GDM1 (cell line): ENCODE results near the gene ZNF19.

Source experiments
- DNase-seq: peaks from one replicate; lab custom pipeline; 2025; lab: John Stamatoyannopoulos, UW

The ZNF19 gene

GRCh38 chr16:71490361-71490760 is 1.2 kb upstream of the ZNF19 start:
- DNase-seq, result no peak

- DNase-seq, result peak; percentile 52
These were observed 4.9 kb downstream of the ZNF19 start for GRCh38 chr16:71484006-71484893.

GRCh38 chr16:71482569-71482968 is 6.6 kb downstream of the ZNF19 start:
- no peak for DNase-seq

- DNase-seq, result no peak
These were observed 8.2 kb downstream of the ZNF19 start for GRCh38 chr16:71480956-71481355.

DNA sequence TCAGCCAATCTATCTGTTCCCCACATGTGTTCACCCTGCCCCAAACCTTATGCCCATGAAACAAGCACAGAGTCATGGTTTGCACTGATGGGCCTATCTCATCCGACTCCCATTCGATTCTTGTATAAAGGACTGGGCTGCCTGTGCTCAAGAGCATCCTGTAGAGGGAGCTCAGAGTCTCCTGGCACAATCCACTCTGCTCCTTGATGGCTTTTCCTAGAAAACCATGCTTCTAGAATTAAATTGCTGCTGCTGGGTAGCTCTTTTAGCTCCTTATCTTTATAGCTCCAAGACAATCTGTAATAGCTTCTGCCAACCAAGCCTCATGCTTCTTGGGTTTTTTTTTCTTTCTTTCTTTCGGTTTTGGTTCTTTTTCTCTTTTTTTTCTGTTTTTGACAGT is 9.7 kb downstream of the ZNF19 start:
- DNase-seq, result no peak

DNA sequence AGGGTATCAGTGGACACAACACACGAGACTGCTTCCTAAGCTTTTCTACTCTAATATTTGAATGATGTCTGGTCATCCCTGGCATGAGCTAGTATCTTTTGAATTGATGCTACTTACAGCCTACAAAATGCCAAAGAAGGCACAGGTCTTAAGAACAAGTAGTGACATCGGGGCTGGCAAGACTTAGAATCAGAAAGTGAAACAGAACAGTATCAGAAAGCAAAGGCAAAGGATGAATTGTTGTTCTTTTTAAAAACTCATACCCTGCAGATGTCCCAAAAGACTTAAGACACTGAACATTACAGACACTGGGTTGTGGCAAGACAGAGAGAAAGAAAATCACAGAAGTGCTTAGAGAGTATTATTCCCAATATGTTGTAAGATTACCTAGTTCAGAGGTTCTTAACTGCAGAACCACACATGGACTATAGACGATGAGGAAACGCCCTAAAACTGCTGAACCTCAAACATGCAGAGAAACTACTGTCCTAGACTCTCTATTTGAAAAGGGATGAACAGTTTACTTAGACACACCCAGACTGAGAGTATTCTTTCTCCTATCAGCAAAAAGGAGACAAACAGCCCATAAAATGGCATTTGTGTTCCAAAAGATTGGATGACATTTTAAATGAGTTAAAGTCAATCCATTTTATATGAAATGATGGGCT is 12.5 kb downstream of the ZNF19 start:
- no peak for DNase-seq

DNA sequence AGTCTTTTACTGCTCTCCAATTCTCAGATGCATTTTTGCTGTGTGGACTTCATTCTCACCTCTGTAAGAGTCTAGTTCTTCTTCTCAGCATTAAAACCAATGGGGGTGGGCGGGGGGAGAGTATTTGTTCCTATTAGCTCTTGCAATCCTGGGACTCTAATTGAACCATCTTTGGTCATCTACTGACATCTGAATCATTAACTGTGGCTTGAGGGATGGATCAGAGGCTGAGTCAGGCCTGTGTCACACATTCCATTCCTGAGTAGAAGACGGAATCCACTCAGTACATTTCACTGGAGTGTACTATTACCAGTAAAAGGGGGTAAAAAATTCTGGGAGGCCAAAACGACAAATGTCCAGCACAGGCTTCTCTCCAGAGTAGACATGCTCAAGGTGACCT is 14.3 kb downstream of the ZNF19 start:
- DNase-seq, result no peak

DNA sequence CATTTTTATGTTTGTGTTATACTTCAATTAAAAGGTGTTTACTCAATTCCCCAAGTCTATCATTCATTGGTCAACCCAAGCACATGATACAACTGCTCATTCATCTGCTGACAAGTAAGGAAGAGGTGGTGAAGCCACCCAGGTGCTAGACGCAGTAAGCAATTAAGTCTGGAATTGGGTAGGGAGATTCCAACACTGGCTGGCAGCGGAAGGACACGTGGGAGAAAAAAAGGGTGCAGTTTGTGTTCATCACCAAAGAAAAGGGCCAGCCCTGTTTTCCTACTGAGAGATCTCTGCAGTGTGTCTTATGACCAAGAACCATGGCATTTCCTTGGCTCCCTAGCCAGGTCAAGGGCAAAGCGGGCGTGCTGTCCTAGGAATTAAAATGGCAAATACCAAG is 15.2 kb downstream of the ZNF19 start:
- no peak for DNase-seq

DNA sequence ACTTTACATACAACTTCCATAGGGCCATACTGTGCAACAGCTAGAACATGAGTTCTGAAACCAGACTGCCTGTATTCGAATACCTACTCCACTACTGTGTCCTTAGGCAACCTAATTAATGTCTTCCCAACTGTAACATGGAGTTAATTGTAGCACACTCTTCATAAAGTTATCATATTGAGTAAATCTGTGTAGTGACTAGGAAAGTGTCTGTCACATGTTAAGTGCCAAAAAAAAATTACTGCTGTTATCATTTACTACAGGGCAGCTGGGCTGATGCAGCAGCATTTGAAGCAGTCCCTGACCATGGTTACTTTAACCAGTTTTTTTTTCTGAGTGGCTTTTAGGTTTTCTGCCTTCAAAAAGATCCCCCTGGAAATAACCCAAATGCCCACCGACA is 16.2 kb downstream of the ZNF19 start:
- no peak for DNase-seq

DNA sequence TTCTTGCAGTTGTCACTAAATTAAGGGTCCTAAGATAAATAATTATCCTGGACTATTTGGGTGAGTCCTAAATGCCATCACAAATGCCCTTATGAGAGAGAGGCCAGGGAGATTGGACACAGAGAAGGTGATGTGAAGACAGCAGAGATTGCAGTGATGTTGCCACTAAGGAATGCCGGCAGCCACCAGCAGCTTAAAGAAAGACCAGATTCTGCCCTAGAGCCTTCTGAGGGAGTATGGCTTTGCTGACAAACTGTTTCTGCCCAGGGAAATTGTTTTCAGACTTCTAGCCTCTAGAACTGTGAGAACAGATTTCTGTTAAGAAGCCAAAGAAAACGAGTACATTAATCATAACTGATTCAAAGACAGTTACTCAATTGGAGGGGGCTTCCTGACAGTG is 17.1 kb downstream of the ZNF19 start:
- no peak for DNase-seq

- no peak for DNase-seq
These were observed 21.3 kb downstream of the ZNF19 start for GRCh38 chr16:71467810-71468209.

GRCh38 chr16:71464231-71464630 is 24.9 kb downstream of the ZNF19 start:
- DNase-seq, result no peak

GRCh38 chr16:71461686-71462648 is 27.2 kb downstream of the ZNF19 start, which contains the start of gene ZNF23:
Gene ZNF23 (minus strand): TSS chr16:71462247. CDS start chr16:71456796, 5,451 bp downstream.
- DNase-seq, result peak; percentile 3

GRCh38 chr16:71460941-71461340 is 28.2 kb downstream of the ZNF19 start:
- DNase-seq, result no peak

DNA sequence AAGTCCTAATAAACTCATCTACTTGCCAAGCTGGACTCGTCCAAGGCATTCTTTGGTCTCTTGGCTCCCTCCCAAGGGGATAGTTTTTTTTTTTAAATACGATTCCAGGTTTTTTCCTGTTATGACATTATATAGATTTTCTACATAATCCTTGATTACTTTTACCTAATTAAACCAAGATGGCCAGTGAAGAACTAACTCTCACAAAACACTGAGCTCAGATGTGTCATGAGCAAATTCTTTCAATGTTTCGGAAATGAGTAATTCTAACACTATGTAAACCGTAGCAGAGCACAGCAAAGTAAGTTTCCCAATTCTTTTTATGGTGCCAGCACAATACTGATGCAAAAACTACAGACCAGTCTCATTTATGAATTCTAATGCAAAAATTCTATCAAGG is 28.9 kb downstream of the ZNF19 start:
- no peak for DNase-seq

DNA sequence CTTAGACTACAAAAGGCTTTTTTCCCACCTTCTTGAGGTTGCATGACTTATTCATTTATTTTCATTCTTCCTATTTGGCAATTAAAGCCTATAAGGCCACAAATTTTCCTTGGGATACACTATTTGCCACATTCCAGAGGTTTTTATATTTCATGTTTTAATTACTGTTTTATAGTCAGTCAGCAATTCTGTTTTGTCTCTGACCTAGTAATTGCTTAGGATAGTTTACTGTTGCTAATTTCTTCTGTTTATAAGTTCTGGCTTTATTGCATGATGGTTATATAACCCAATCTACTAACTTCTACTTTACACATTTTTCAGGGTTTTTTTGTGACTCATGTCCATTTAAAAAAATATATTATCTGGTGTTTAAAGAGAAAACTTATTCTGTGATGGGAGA is 29.6 kb downstream of the ZNF19 start:
- no peak for DNase-seq

DNA sequence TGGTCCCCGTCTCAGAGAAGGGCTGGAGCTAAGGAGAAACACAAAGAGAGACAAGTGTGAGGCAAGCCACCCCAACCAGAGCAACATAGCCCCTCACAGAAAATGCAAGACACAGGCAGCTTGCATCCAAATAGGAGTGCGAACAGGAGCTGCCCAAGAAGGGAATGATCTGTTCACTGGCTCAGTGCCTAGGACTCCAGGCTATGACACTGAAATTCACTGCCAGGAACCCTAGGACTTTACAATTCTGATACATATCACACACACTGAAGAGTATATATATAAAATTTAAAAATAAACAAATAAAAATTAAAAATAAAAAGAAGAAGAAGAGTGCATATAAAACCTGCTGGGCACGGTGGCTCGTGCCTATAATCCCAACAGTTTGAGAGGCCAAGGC is 32.3 kb downstream of the ZNF19 start:
- DNase-seq, result no peak

GRCh38 chr16:71453036-71453435 is 36.1 kb downstream of the ZNF19 start:
- DNase-seq, result no peak

GRCh38 chr16:71449020-71449419 is 40.1 kb downstream of the ZNF19 start:
- no peak for DNase-seq

GRCh38 chr16:71448274-71448866 is 40.8 kb downstream of the ZNF19 start:
- no peak for DNase-seq

GRCh38 chr16:71443714-71444113 is 45.4 kb downstream of the ZNF19 start:
- DNase-seq, result no peak

DNA sequence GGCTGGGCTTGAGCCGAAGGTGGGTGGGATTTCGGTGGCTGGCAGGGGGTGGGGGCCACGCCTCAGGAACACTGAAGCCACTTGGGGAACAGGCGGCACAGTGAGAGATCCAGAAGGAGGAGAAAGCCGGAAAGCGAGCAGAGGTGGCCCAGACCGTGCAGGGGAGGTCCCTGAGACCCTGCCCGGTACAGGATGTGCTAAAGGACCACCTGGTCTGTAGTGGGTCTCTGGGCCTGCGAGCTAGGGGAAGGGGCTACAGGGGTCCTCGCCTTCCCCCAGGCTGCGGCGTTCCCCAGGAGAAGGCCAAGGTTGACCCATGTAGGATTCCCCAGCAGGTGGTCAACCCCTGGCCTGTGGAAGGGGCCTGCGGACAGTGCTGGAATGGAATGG is 47.1 kb downstream of the ZNF19 start, which contains the start of gene TLE7:
TLE7 (minus strand) TSS at position 4 of the 390 bp plus-strand sequence. CDS start 8,730 bp downstream, outside the sequence.
- no peak for DNase-seq
